Motor neuron (in vitro differentiated cells): Measurements from ENCODE around the gene STOM. TPM values are rescaled to one million over a fixed set of nuclear protein-coding genes. Genes with fewer than 3 reads are reported as not detected.
"Not testable (repeated sequence)": the region's sequence is repeated elsewhere in the genome, so short reads cannot be mapped to it uniquely, and the experiment has no call there.

Experiments used
- ATAC-seq, 8 experiments: fragments of 200-7000 bp; cut with Tn5 transposase; replicated peaks in 6 of 8; 2 replicates each; pipeline ENCODE4 v1.8.0; 2021; ENCODE audit warnings: mild to moderate bottlenecking in 8 of 8, moderate library complexity in 8 of 8
- H3K27ac ChIP-seq, 2 donors: fragments of 250-450 bp; sonication (Bioruptor Pico); 2 replicates each; pipeline ENCODE4 v1.9.0; 2021; ENCODE audit warnings: antibody characterized with exemption in 2 of 2, mild to moderate bottlenecking in 2 of 2, moderate library complexity in 1 of 2
- H3K4me1 ChIP-seq, 2 donors: fragments of 250-450 bp; sonication (Bioruptor Pico); replicated peaks in 1 of 2; 2 replicates each; pipeline ENCODE4 v1.6.1; 2021; ENCODE audit warnings: antibody characterized with exemption in 2 of 2, mild to moderate bottlenecking in 2 of 2, moderate library complexity in 1 of 2
- H3K4me3 ChIP-seq, 5 donors: fragments of 250-450 bp; sonication (Bioruptor Pico); 2 replicates each; pipeline ENCODE4 v1.9.0; 2021; ENCODE audit warnings: antibody characterized with exemption in 5 of 5, mild to moderate bottlenecking in 5 of 5, moderate library complexity in 4 of 5
- WGBS, 10 experiments: fragments of 450-650 bp; shearing (Covaris generic); methylation state at CpG; one replicate each; pipeline ENCODE4 v1.0.0; 2022; 5-methylcytosine and 5-hydroxymethylcytosine counted together
- in situ Hi-C, 9 experiments: fragments of 400-800 bp; cut with MboI; loops; one replicate each; pipeline ENCODE4 v1.15.0; 2021; ENCODE audit warnings: low sequenced_read_pairs in 9 of 9, low pct_unique_long_range_greater_than_20kb in 2 of 9; ENCODE audit not compliant: unreplicated experiment in 9 of 9
- total RNA-seq, 8 experiments: library from RNA; unstranded; fragments of 300-600 nt; gene quantifications; 2 replicates each; pipeline versions ENCODE4 v1.2.3 to v1.2.4, GENCODE V29; 2022

Gene STOM
- total RNA-seq = 100 to 1,000 TPM in 3 of 8 experiments, 10 to 100 TPM in 1, 1 to 10 TPM in 4; 2.7 to 350 (median 23.0) TPM

GRCh38 chr9:121369595-121370265, at the start of gene STOM:
Gene STOM, minus strand, starts transcription at chr9:121370250. Its CDS starts 63 bp downstream, at chr9:121370187.
- ATAC-seq = peak; percentile 59 to 78 (median 72)

GRCh38 chr9:121411993-121412392, 41.9 kb upstream of the STOM start:
- 10 to 70% (median 38%) methylated on average over 1 to 3 of the region's 3 CpGs; no CpG with 5 or more reads in 6 of the 10 experiments for WGBS, 10 experiments
- in situ Hi-C loops = loop anchor here in 2 of 9 experiments (25.0 kb wide), 2 partner anchors 100 to 200 kb away; partner anchors contain the start of gene RAB14 (in 1 of the 2)
- H3K4me3 ChIP-seq = no peak overlapping the region
- H3K4me1 ChIP-seq = no peaks in the 10 kb centered on the region
- ATAC-seq = peak in 3 of 8 experiments; percentile 26 to 65 (median 62)
- H3K27ac ChIP-seq = no peak overlapping the region

More at GRCh38 chr9:121369595-121370265, at the start of gene STOM:
- 0% methylated on average over 9 of the region's 52 CpGs; no CpG with 5 or more reads in 9 of the 10 experiments for WGBS, 10 experiments
- Histone ChIP-seq H3K27ac (no peak within 1 kb of the TSS), H3K4me3 (peak within 1 kb of the TSS; percentile 54 to 87 (median 64)), H3K4me1 (peaks cover 0 to 3% of the 10 kb centered on the region in 2 donors)
- in situ Hi-C loops = no loop called here

GRCh38 chr9:121405899-121406298, 35.8 kb upstream of the STOM start:
- H3K4me1 ChIP-seq = no peaks in the 10 kb centered on the region
- H3K27ac ChIP-seq = no peak overlapping the region
- H3K4me3 ChIP-seq = no peak overlapping the region
- WGBS, 10 experiments = 20 to 100% (median 66%) methylated on average over 1 of the region's 1 CpG; no CpG with 5 or more reads in 2 of the 10 experiments
- no peak for ATAC-seq
- in situ Hi-C loops = loop anchor here in 2 of 9 experiments (25.0 kb wide), 2 partner anchors 94 to 194 kb away; partner anchors contain the start of gene RAB14 (in 1 of the 2)

GRCh38 chr9:121404906-121405305, 34.9 kb upstream of the STOM start:
- no peak for ATAC-seq
- Histone ChIP-seq H3K27ac (no peak overlapping the region), H3K4me1 (no peaks in the 10 kb centered on the region), H3K4me3 (no peak overlapping the region)
- in situ Hi-C loops = loop anchor here in 2 of 9 experiments (25.0 kb wide), 2 partner anchors 93 to 193 kb away; partner anchors contain the start of gene RAB14 (in 1 of the 2)
- WGBS, 10 experiments = 32 to 100% (median 54%) methylated on average over 1 to 2 of the region's 2 CpGs; no CpG with 5 or more reads in 1 of the 10 experiments

GRCh38 chr9:121399883-121400607, 30.0 kb upstream of the STOM start:
- H3K4me3 ChIP-seq = no peak overlapping the region
- no peak overlapping the region for H3K27ac ChIP-seq
- in situ Hi-C loops = loop anchor here (10.0 to 25.0 kb wide), 4 partner anchors 85 to 188 kb away; partner anchors contain the start of gene RAB14 (in 6 of the 9)
- peak; percentile 70 to 83 (median 74) for ATAC-seq
- no peaks in the 10 kb centered on the region for H3K4me1 ChIP-seq
- WGBS, 10 experiments = 0 to 37% (median 21%) methylated on average over 3 to 9 of the region's 9 CpGs

- Histone ChIP-seq H3K4me1 (no peaks in the 10 kb centered on the region), H3K4me3 (no peak overlapping the region), H3K27ac (no peak overlapping the region)
- ATAC-seq = no peak
- 63 to 100% (median 92%) methylated on average over 1 to 3 of the region's 4 CpGs; no CpG with 5 or more reads in 1 of the 10 experiments for WGBS, 10 experiments
- in situ Hi-C loops = loop anchor here in 8 of 9 experiments (10.0 to 25.0 kb wide), 3 partner anchors 85 to 187 kb away; partner anchors contain the start of gene RAB14 (in 5 of the 8)
Measured at GRCh38 chr9:121399126-121399882, 29.3 kb upstream of the STOM start.

GRCh38 chr9:121398374-121398773, 28.3 kb upstream of the STOM start:
- peak in 2 of 8 experiments; percentile 31 to 32 for ATAC-seq
- WGBS, 10 experiments = 14 to 100% (median 90%) methylated on average over 1 to 3 of the region's 5 CpGs; no CpG with 5 or more reads in 1 of the 10 experiments
- in situ Hi-C loops = loop anchor here in 8 of 9 experiments (10.0 to 25.0 kb wide), 3 partner anchors 84 to 186 kb away; partner anchors contain the start of gene RAB14 (in 5 of the 8)

GRCh38 chr9:121397277-121397676, 27.2 kb upstream of the STOM start:
- H3K4me1 ChIP-seq, H3K27ac ChIP-seq, ATAC-seq, H3K4me3 ChIP-seq: not testable (repeated sequence)
- 86 to 100% (median 100%) methylated on average over 1 of the region's 1 CpG; no CpG with 5 or more reads in 1 of the 10 experiments for WGBS, 10 experiments
- in situ Hi-C loops = loop anchor here in 8 of 9 experiments (10.0 to 25.0 kb wide), 3 partner anchors 82 to 185 kb away; partner anchors contain the start of gene RAB14 (in 5 of the 8)

More at GRCh38 chr9:121398374-121398773, 28.3 kb upstream of the STOM start:
- H3K4me3 ChIP-seq = no peak overlapping the region
- H3K27ac ChIP-seq = no peak overlapping the region
- no peaks in the 10 kb centered on the region for H3K4me1 ChIP-seq

GRCh38 chr9:121395558-121395957, 25.5 kb upstream of the STOM start:
- Histone ChIP-seq H3K4me1 (no peaks in the 10 kb centered on the region), H3K27ac (no peak overlapping the region)
- in situ Hi-C loops = loop anchor here in 8 of 9 experiments (10.0 to 25.0 kb wide), 3 partner anchors 81 to 183 kb away; partner anchors contain the start of gene RAB14 (in 5 of the 8)

GRCh38 chr9:121394292-121394691, 24.2 kb upstream of the STOM start:
- Histone ChIP-seq H3K27ac (no peak overlapping the region), H3K4me3 (no peak overlapping the region), H3K4me1 (no peaks in the 10 kb centered on the region)
- in situ Hi-C loops = loop anchor here in 8 of 9 experiments (10.0 to 25.0 kb wide), 3 partner anchors 79 to 182 kb away; partner anchors contain the start of gene RAB14 (in 5 of the 8)
- WGBS, 10 experiments = 80 to 96% (median 92%) methylated on average over 1 to 3 of the region's 3 CpGs; no CpG with 5 or more reads in 1 of the 10 experiments
- no peak for ATAC-seq

More at GRCh38 chr9:121395558-121395957, 25.5 kb upstream of the STOM start:
- ATAC-seq = no peak
- no peak overlapping the region for H3K4me3 ChIP-seq

- WGBS, 10 experiments = 34 to 100% (median 80%) methylated on average over 1 to 2 of the region's 2 CpGs; no CpG with 5 or more reads in 1 of the 10 experiments
- Histone ChIP-seq H3K4me1 (no peaks in the 10 kb centered on the region), H3K4me3 (no peak overlapping the region), H3K27ac (no peak overlapping the region)
- in situ Hi-C loops = loop anchor here in 8 of 9 experiments (10.0 to 25.0 kb wide), 3 partner anchors 79 to 181 kb away; partner anchors contain the start of gene RAB14 (in 5 of the 8)
- ATAC-seq = no peak
Measured at GRCh38 chr9:121393318-121393717, 23.3 kb upstream of the STOM start.

GRCh38 chr9:121390372-121390771, 20.3 kb upstream of the STOM start:
- Histone ChIP-seq H3K4me3 (no peak overlapping the region), H3K27ac (no peak overlapping the region), H3K4me1 (no peaks in the 10 kb centered on the region)
- ATAC-seq = no peak
- 17 to 80% (median 60%) methylated on average over 1 of the region's 1 CpG; no CpG with 5 or more reads in 6 of the 10 experiments for WGBS, 10 experiments
- in situ Hi-C loops = loop anchor here in 8 of 9 experiments (10.0 to 25.0 kb wide), 3 partner anchors 76 to 178 kb away; partner anchors contain the start of gene RAB14 (in 5 of the 8)
